ENCODE results near the gene IQCB1. TPM values are rescaled to one million over a fixed set of nuclear protein-coding genes. Genes with fewer than 3 reads are reported as not detected.

Gene IQCB1
- total and polyA plus RNA-seq, 2 of the 8 experiments (the other 6 are each of a cell fraction or from before 2014, with no cell fraction given) = 21.7 to 31.2 TPM

DNA sequence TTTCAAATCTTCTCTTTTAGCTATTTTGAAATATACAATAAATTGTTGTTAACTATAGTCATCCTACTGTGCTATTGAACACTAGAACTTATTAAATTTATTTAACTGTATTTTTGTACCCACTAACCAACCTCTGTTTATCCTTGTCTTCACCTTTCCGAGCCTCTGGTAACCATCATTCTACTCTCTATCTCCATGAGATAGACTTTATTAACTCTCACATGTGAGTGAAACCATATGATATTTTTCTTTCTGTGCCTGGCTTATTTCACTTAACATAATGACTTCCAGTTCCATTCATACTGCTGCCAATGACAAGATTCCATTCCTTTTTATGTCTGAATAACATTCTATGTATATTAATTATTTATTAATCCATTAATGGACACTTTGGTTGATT lies 43.6 kb upstream of the IQCB1 start:
- Histone ChIP-seq H3K9me3 (ENCODE audit: insufficient read depth in 2 of 2, low read depth in 1 of 2, low read length in 1 of 2) (no peaks in the 10 kb centered on the region), H4K8ac (ENCODE audit: extremely low read depth, insufficient read depth, low read length) (no peak overlapping the region), H2BK5ac (ENCODE audit: low read depth, low read length) (no peak overlapping the region), H2BK15ac (ENCODE audit: low read length) (no peak overlapping the region), H3K27ac (ENCODE audit: low read depth, low read length) (no peak overlapping the region), H3K23ac (ENCODE audit: insufficient read length) (no peak overlapping the region), H3K4me3 (ENCODE audit: extremely low read depth in 1 of 4, insufficient read depth in 2 of 4, low read depth in 3 of 4, low read length in 4 of 4) (no peak overlapping the region), H4K5ac (ENCODE audit: insufficient read length, low read depth, low read length) (no peak overlapping the region), H3K36me3 (ENCODE audit: control insufficient read depth in 2 of 4, insufficient read depth in 4 of 4, low read length in 3 of 4) (no peaks in the 10 kb centered on the region), H2AFZ (ENCODE audit: low read length) (no peak overlapping the region), H3K18ac (ENCODE audit: extremely low read depth, low read length) (no peak overlapping the region), H3K14ac (ENCODE audit: insufficient read length) (no peak overlapping the region), H3K4ac (replicated peaks; ENCODE audit: insufficient read length, low read depth, low read length) (no peak overlapping the region), H3K27me3 (replicated peaks in 1 of 4; ENCODE audit: control insufficient read depth in 3 of 4, extremely low read depth in 1 of 4, insufficient read depth in 3 of 4, low read length in 3 of 4) (no peaks in the 10 kb centered on the region), H3K4me2 (ENCODE audit: insufficient read depth in 1 of 2, low read depth in 2 of 2, low read length in 2 of 2) (no peak overlapping the region), H2BK20ac (ENCODE audit: low read length) (no peak overlapping the region), H3K79me2 (ENCODE audit: control insufficient read depth in 1 of 2, insufficient read depth in 2 of 2, low read length in 2 of 2) (no peaks in the 10 kb centered on the region), H4K20me1 (replicated peaks in 1 of 2; ENCODE audit: control insufficient read depth in 1 of 2, insufficient read depth in 2 of 2, low read length in 2 of 2) (no peaks in the 10 kb centered on the region), H3K23me2 (ENCODE audit: low read depth, low read length) (no peaks in the 10 kb centered on the region), H2BK120ac (replicated peaks; ENCODE audit: low read depth, low read length) (no peak overlapping the region), H3K79me1 (ENCODE audit: low read depth, low read length) (no peaks in the 10 kb centered on the region), H2BK12ac (ENCODE audit: low read depth, low read length) (no peak overlapping the region), H3K56ac (replicated peaks; ENCODE audit: insufficient read length, low read depth, low read length) (no peak overlapping the region), H3K9ac (replicated peaks in 1 of 4; ENCODE audit: extremely low read depth in 1 of 4, low read depth in 3 of 4, low read length in 3 of 4) (no peak overlapping the region), H3K4me1 (replicated peaks in 1 of 4; ENCODE audit: control insufficient read depth in 3 of 4, insufficient read depth in 4 of 4, low read length in 3 of 4) (no peaks in the 10 kb centered on the region), H4K91ac (replicated peaks; ENCODE audit: insufficient read length, low read length) (no peak overlapping the region), H2AK5ac (ENCODE audit: low read depth, low read length) (no peak overlapping the region)
- CTCF ChIA-PET (ENCODE audit: partially characterized antibody) = no interaction called here
- POLR2A ChIA-PET (ENCODE audit: partially characterized antibody) = no interaction called here
- DNase-seq (ENCODE audit: low read depth in 1 of 2, low spot score in 2 of 2) (no peak), FAIRE-seq (no peak)
- WGBS, 2 experiments (ENCODE audit: extremely low coverage in 1 of 2, insufficient coverage in 1 of 2, insufficient read length in 1 of 2, insufficient replicate concordance in 2 of 2, low coverage in 1 of 2, low lambda C conversion rate in 2 of 2, missing lambda C conversion rate in 1 of 2) = 92% methylated on average over 1 of the region's 1 CpG; no CpG with 5 or more reads in 1 of the 2 experiments
- TF ChIP-seq JUND (IDR thresholded peaks at IDR 0.05; ENCODE audit: low read length) (no peak), BCL11A (IDR thresholded peaks at IDR 0.05; ENCODE audit: low read depth in 2 of 2, low read length in 2 of 2) (no peak), KDM4A (IDR thresholded peaks at IDR 0.05; ENCODE audit: low read depth, low read length, severe bottlenecking) (no peak), SIX5 (IDR thresholded peaks at IDR 0.05; ENCODE audit: low read depth, low read length) (no peak), HDAC2 (IDR thresholded peaks at IDR 0.05; ENCODE audit: borderline replicate concordance in 1 of 2, low read depth in 2 of 2, low read length in 2 of 2) (no peak), GABPA (IDR thresholded peaks at IDR 0.05; ENCODE audit: borderline replicate concordance, insufficient read depth, low read length) (no peak), SP2 (IDR thresholded peaks at IDR 0.05; ENCODE audit: low read length) (no peak), BACH1 (IDR thresholded peaks at IDR 0.05; ENCODE audit: low read length) (no peak), RBBP5 (IDR thresholded peaks at IDR 0.05; ENCODE audit: borderline replicate concordance, low read depth, low read length) (no peak), POU5F1 (IDR thresholded peaks at IDR 0.05; ENCODE audit: low read depth, low read length) (no peak), BRCA1 (IDR thresholded peaks at IDR 0.05; ENCODE audit: low read depth, low read length) (no peak), RAD21 (IDR thresholded peaks at IDR 0.05 in 1 of 2, conservative IDR thresholded peaks at IDR 0.05 in 1 of 2; ENCODE audit: low read depth in 2 of 2, low read length in 2 of 2) (no peak), TAF1 (IDR thresholded peaks at IDR 0.05; ENCODE audit: low read depth, low read length) (no peak), CBX8 (IDR thresholded peaks at IDR 0.05; ENCODE audit: borderline replicate concordance, low read depth, low read length) (no peak), JUN (IDR thresholded peaks at IDR 0.05; ENCODE audit: low read depth, low read length) (no peak)
